Vagina (tissue), 2 donors: ENCODE results near the gene SLC26A6.

Experiments used
- CTCF ChIP-seq, 3 experiments: fragments of 450-650 bp in 2 of 3; fragments of 200-600 bp in 1 of 3; sonication (generic) in 1 of 3; IDR thresholded peaks; one replicate each; pipeline ENCODE4 v1.5.1; 2017 to 2019; ENCODE audit warnings: antibody characterized with exemption in 3 of 3, mild to moderate bottlenecking in 2 of 3, moderate library complexity in 2 of 3
- POLR2A ChIP-seq, 2 donors: fragments of 450-650 bp; IDR thresholded peaks; one replicate each; pipeline ENCODE4 v1.6.1; 2017; ENCODE audit warnings: antibody characterized with exemption in 2 of 2, mild to moderate bottlenecking in 2 of 2, moderate library complexity in 2 of 2

- TF ChIP-seq POLR2A (IDR thresholded peaks at IDR 0.05): no peak
- TF ChIP-seq CTCF (IDR thresholded peaks at IDR 0.05): no peak
Observed at GRCh38 chr3:48630407-48630806, 4.9 kb downstream of the SLC26A6 start.
